Kidney (tissue), 14 donors: ENCODE data around the gene NPFFR1. TPM values are rescaled to one million over a fixed set of nuclear protein-coding genes. Genes with fewer than 3 reads are reported as not detected.
"Not testable (repeated sequence)": the region's sequence is repeated elsewhere in the genome, so short reads cannot be mapped to it uniquely, and the experiment has no call there.

ENCODE experiments used
- DNase-seq, 5 donors: peaks; one replicate each; pipeline ENCODE4 v3.0.0-alpha.2; 2013 to 2020
- FAIRE-seq: peaks from 2 replicates; lab custom pipeline; 2012; peaks lifted over from hg19 to GRCh38; lab: Jason Lieb, UNC
- H3K27ac ChIP-seq, 2 donors: one replicate each; pipeline ENCODE4 v1.7.0; 2013; ENCODE audit warnings: low read depth in 2 of 2, low read length in 2 of 2, inconsistent platforms in 1 of 2
- H3K27me3 ChIP-seq: one replicate; pipeline ENCODE4 v1.7.1; 2013; ENCODE audit warnings: low read length, inconsistent platforms; ENCODE audit not compliant: control insufficient read depth, insufficient read depth
- H3K36me3 ChIP-seq, 3 donors: one replicate each; pipeline versions ENCODE4 v1.7.0 to v1.7.1; 2013; ENCODE audit warnings: low read length in 3 of 3, control low read depth in 1 of 3, inconsistent platforms in 1 of 3; ENCODE audit not compliant: insufficient read depth in 3 of 3, control insufficient read depth in 2 of 3
- H3K4me1 ChIP-seq, 3 donors: one replicate each; pipeline versions ENCODE4 v1.7.0 to v1.7.1; 2013; ENCODE audit warnings: low read length in 3 of 3, inconsistent platforms in 1 of 3, low read depth in 1 of 3; ENCODE audit not compliant: control insufficient read depth in 2 of 3, insufficient read depth in 2 of 3
- H3K4me3 ChIP-seq, 3 donors: one replicate each; pipeline versions ENCODE4 v1.7.0 to v1.8.1; 2013; ENCODE audit warnings: low read length in 3 of 3, control low read depth in 1 of 3, inconsistent platforms in 1 of 3
- H3K9ac ChIP-seq, 3 donors: one replicate each; pipeline versions ENCODE4 v1.7.0 to v1.7.1; 2013; ENCODE audit warnings: low read length in 3 of 3, control low read depth in 1 of 3, inconsistent platforms in 1 of 3
- H3K9me3 ChIP-seq, 3 donors: one replicate each; pipeline versions ENCODE4 v1.7.0 to v1.7.1; 2013; ENCODE audit warnings: low read length in 3 of 3, control low read depth in 1 of 3, inconsistent platforms in 1 of 3; ENCODE audit not compliant: control insufficient read depth in 2 of 3, insufficient read depth in 1 of 3
- CTCF ChIP-seq: IDR thresholded peaks from 3 replicates; pipeline ENCODE4 v1.5.1; 2012; ENCODE audit warnings: mild to moderate bottlenecking, moderate library complexity, borderline replicate concordance; ENCODE audit not compliant: insufficient read depth; ENCODE audit errors: extremely low read depth
- intact Hi-C: fragments of 100-400 bp; cut with DNase I; formaldehyde crosslinking; loops from one replicate; pipeline ENCODE4 v1.11.1; 2022
- polyA plus RNA-seq: library from polyadenylated mRNA; stranded (reverse); fragments of 350-450 nt; fragmentation: Illumina TruSeq; extraction: RNeasy Lipid Tissue Mini Kit (QIAGEN cat#74804); gene quantifications from one replicate; pipeline ENCODE4 v1.2.3, GENCODE V29; 2014; ENCODE audit warnings: low read depth, low replicate concordance; ENCODE audit not compliant: insufficient read depth
- total RNA-seq: library from RNA; stranded (reverse); fragmentation: NEBNext Ultra II Directional; extraction: Animal tissue kit (Norgen Biotek cat#: 25700); gene quantifications from one replicate; pipeline ENCODE4 v1.2.1, GENCODE V29; 2021
- donor health status: control.
- donor health status: control.
- donor health status: control.
- donor health status: control.
- donor health status: control.
- donor health status: DM: yes; HTN: yes; CAD: no.
- donor health status: Normal renal cell carcinoma (clear cell type).

NPFFR1 gene
- total and polyA plus RNA-seq, 2 donors from 2014 or later = 0.09 TPM; not detected in 1

- TF ChIP-seq CTCF = no peak
- intact Hi-C loops = no loop called here
- DNase-seq = no peak
- Histone ChIP-seq H3K36me3 (no peaks in the 10 kb centered on the region), H3K4me3 (no peak overlapping the region), H3K27ac (no peak overlapping the region), H3K4me1 (peaks cover 0 to under 1% (median 0%) of the 10 kb centered on the region in 3 donors), H3K27me3 (peaks cover 4% of the 10 kb centered on the region), H3K9me3 (no peaks in the 10 kb centered on the region), H3K9ac (no peak overlapping the region)
- FAIRE-seq = no peak
Measured at GRCh38 chr10:70260734-70261133, 23.1 kb downstream of the NPFFR1 start.

- H3K27ac ChIP-seq = no peak overlapping the region
- intact Hi-C loops = no loop called here
- FAIRE-seq = no peak
- no peaks in the 10 kb centered on the region for H3K9me3 ChIP-seq
- no peak for TF ChIP-seq CTCF
- H3K4me3 ChIP-seq = no peak overlapping the region
- H3K4me1 ChIP-seq = peaks cover 0 to 4% (median 0%) of the 10 kb centered on the region in 3 donors
- H3K36me3 ChIP-seq = no peaks in the 10 kb centered on the region
- DNase-seq = no peak
- no peak overlapping the region for H3K9ac ChIP-seq
- peaks cover 4% of the 10 kb centered on the region for H3K27me3 ChIP-seq
Measured at GRCh38 chr10:70260259-70260658, 23.5 kb downstream of the NPFFR1 start.

- H3K9me3 ChIP-seq = no peaks in the 10 kb centered on the region
- no peak overlapping the region for H3K4me3 ChIP-seq
- H3K4me1 ChIP-seq = peaks cover 0 to 4% (median 0%) of the 10 kb centered on the region in 3 donors
- DNase-seq (no peak), FAIRE-seq (no peak)
- no peak for TF ChIP-seq CTCF
- intact Hi-C loops = no loop called here
- H3K9ac ChIP-seq = no peak overlapping the region
- H3K27me3 ChIP-seq = peaks cover 4% of the 10 kb centered on the region
- no peaks in the 10 kb centered on the region for H3K36me3 ChIP-seq
- H3K27ac ChIP-seq = no peak overlapping the region
Measured at GRCh38 chr10:70258216-70258615, 25.6 kb downstream of the NPFFR1 start.

- H3K4me1 ChIP-seq, H3K27ac ChIP-seq, intact Hi-C loops, H3K9ac ChIP-seq, H3K27me3 ChIP-seq, FAIRE-seq, DNase-seq, H3K9me3 ChIP-seq, H3K36me3 ChIP-seq, H3K4me3 ChIP-seq: not testable (repeated sequence)
Measured at GRCh38 chr10:70257816-70258215, 26.0 kb downstream of the NPFFR1 start.
